K562 (cell line): ENCODE results near the gene CD37. TPM values are rescaled to one million over a fixed set of nuclear protein-coding genes. Genes with fewer than 3 reads are reported as not detected.

Source experiments
- CREB5 ChIP-seq: fragments of 250-450 bp; sonication (Bioruptor Pico); IDR thresholded peaks from 2 replicates; pipeline ENCODE4 v1.5.0; 2020; ENCODE audit warnings: mild to moderate bottlenecking
- HDAC2 ChIP-seq: fragments of 450-650 bp; IDR thresholded peaks from 2 replicates; pipeline ENCODE4 v1.6.1; 2016; ENCODE audit warnings: mild to moderate bottlenecking
- HEY1 ChIP-seq: fragments of 250-450 bp; sonication (Bioruptor Pico); IDR thresholded peaks from 2 replicates; pipeline ENCODE4 v1.5.0; 2020; ENCODE audit warnings: mild to moderate bottlenecking, moderate library complexity, borderline replicate concordance
- HLTF ChIP-seq: fragments of 450-650 bp; IDR thresholded peaks from 2 replicates; pipeline ENCODE4 v1.6.1; 2016
- IRF1 ChIP-seq: sonication (generic); formaldehyde crosslinking; IDR thresholded peaks from 2 replicates; pipeline ENCODE4 v1.8.0; 2022; ENCODE audit warnings: missing genetic modification reagents, mild to moderate bottlenecking, borderline replicate concordance
- LCOR ChIP-seq: sonication (generic); formaldehyde crosslinking; IDR thresholded peaks from 2 replicates; pipeline ENCODE4 v1.8.0; 2022; ENCODE audit warnings: mild to moderate bottlenecking, missing genetic modification reagents
- MCM5 ChIP-seq: fragments of 450-650 bp; IDR thresholded peaks from 2 replicates; pipeline ENCODE4 v1.6.1; 2016; ENCODE audit warnings: low read depth
- MEIS2 ChIP-seq: fragments of 450-650 bp; IDR thresholded peaks from 2 replicates; pipeline ENCODE4 v1.6.1; 2014; ENCODE audit warnings: mild to moderate bottlenecking; ENCODE audit not compliant: partially characterized antibody
- MTF1 ChIP-seq: fragments of 250-450 bp; sonication (Bioruptor Pico); IDR thresholded peaks from 2 replicates; pipeline ENCODE4 v1.9.0; 2021; ENCODE audit warnings: moderate library complexity, mild to moderate bottlenecking, inconsistent platforms, borderline replicate concordance
- NEUROD1 ChIP-seq: fragments of 150-350 bp; IDR thresholded peaks from 2 replicates; pipeline ENCODE4 v1.6.1; 2014; ENCODE audit warnings: borderline replicate concordance, low read length, low read depth; ENCODE audit not compliant: partially characterized antibody
- PHF21A ChIP-seq: fragments of 450-650 bp; IDR thresholded peaks from 2 replicates; pipeline ENCODE4 v1.6.1; 2017; ENCODE audit warnings: low read depth, borderline replicate concordance
- POLR2H ChIP-seq: IDR thresholded peaks from 2 replicates; pipeline ENCODE4 v1.6.1; 2016; ENCODE audit warnings: missing genetic modification characterization, low read depth, mild to moderate bottlenecking, control low read depth, missing compliant biosample characterization, moderate library complexity
- PYGO2 ChIP-seq: fragments of 450-650 bp; IDR thresholded peaks from 2 replicates; pipeline ENCODE4 v1.6.1; 2016; ENCODE audit warnings: mild to moderate bottlenecking, missing genetic modification characterization, moderate library complexity, missing compliant biosample characterization
- RBM34 ChIP-seq: fragments of 200-400 bp; formaldehyde crosslinking; IDR thresholded peaks from 2 replicates; pipeline ENCODE4 v1.6.1; 2018; ENCODE audit warnings: low read length, borderline replicate concordance; ENCODE audit not compliant: insufficient read depth
- RNF219 ChIP-seq: fragments of 250-450 bp; sonication (Bioruptor Pico); IDR thresholded peaks from 2 replicates; pipeline ENCODE4 v1.5.0; 2022; ENCODE audit warnings: mild to moderate bottlenecking
- U2AF1 ChIP-seq: fragments of 200-400 bp; formaldehyde crosslinking; optimal IDR thresholded peaks from 2 replicates; pipeline ENCODE3; 2017; ENCODE audit warnings: mild to moderate bottlenecking, low read depth, low read length, moderate library complexity
- U2AF2 ChIP-seq: fragments of 200-400 bp; formaldehyde crosslinking; optimal IDR thresholded peaks from 2 replicates; pipeline ENCODE3; 2017; ENCODE audit warnings: low read depth, mild to moderate bottlenecking, low read length
- XRCC3 ChIP-seq: fragments of 450-650 bp; IDR thresholded peaks from 2 replicates; pipeline ENCODE4 v1.6.1; 2017; ENCODE audit warnings: mild to moderate bottlenecking, moderate library complexity
- ZBTB12 ChIP-seq: fragments of 250-450 bp; sonication (Bioruptor Pico); IDR thresholded peaks from 2 replicates; pipeline ENCODE4 v1.4.0; 2020
- ZKSCAN8 ChIP-seq: fragments of 200-800 bp; sonication (Bioruptor generic); IDR thresholded peaks from 2 replicates; pipeline ENCODE4 v1.6.1; 2016; ENCODE audit warnings: missing genetic modification characterization, missing compliant biosample characterization
- ZNF212 ChIP-seq: fragments of 450-650 bp; formaldehyde crosslinking; IDR thresholded peaks from 2 replicates; pipeline ENCODE4 v1.4.0; 2020; ENCODE audit warnings: mild to moderate bottlenecking
- ZNF699 ChIP-seq: fragments of 250-450 bp; sonication (Bioruptor Pico); IDR thresholded peaks from 2 replicates; pipeline ENCODE4 v1.8.0; 2021; ENCODE audit warnings: mild to moderate bottlenecking, moderate library complexity; ENCODE audit not compliant: insufficient replicate concordance
- ZNF76 ChIP-seq: fragments of 250-450 bp; sonication (Bioruptor Pico); IDR thresholded peaks from 2 replicates; pipeline ENCODE4 v1.4.0; 2020; ENCODE audit warnings: mild to moderate bottlenecking, moderate library complexity, borderline replicate concordance
- ZNF77 ChIP-seq: fragments of 250-450 bp; sonication (Bioruptor Pico); IDR thresholded peaks from 2 replicates; pipeline ENCODE4 v1.5.0; 2020
- ZNF785 ChIP-seq: fragments of 250-450 bp; sonication (Bioruptor Pico); IDR thresholded peaks from 2 replicates; pipeline ENCODE4 v1.4.0; 2020; ENCODE audit warnings: mild to moderate bottlenecking
- polyA plus RNA-seq, 8 experiments: library from polyadenylated mRNA; depleted of rRNA in 4 of 8; stranded (reverse) in 5 of 8; unstranded in 3 of 8; fragments of >200 nt; fragmentation: Nextera tagmentation in 2 of 8; fragmentation: Illumina TruSeq in 1 of 8; extraction: Ambion mirVana in 2 of 8; extraction: Trizol in 1 of 8; gene quantifications; 2 replicates each; pipeline versions ENCODE4 v1.2.1 to v1.2.3, GENCODE V29; 2011 to 2014; ENCODE audit warnings: inconsistent platforms in 1 of 8, missing spikeins in 1 of 8
- total RNA-seq, 7 experiments: library from RNA; depleted of rRNA in 6 of 7; stranded (reverse); fragments of >200 nt in 6 of 7; fragmentation: Illumina TruSeq in 2 of 7; extraction: Trizol in 2 of 7; gene quantifications; 2 replicates each; pipeline versions ENCODE4 v1.2.1 to v1.2.3, GENCODE V29; 2011 to 2021; ENCODE audit warnings: low replicate concordance in 1 of 7

Gene CD37
- total and polyA plus RNA-seq, 9 of the 15 experiments (the other 6 are each of a cell fraction or from before 2014, with no cell fraction given), result 2.5 to 19.0 (median 7.4) TPM

GRCh38 chr19:49363268-49364082, 28.3 kb downstream of the CD37 start, which contains the start of gene DKKL1 (continued):
- TF ChIP-seq CREB5 (CRISPR knock-in tag) (no peak), HLTF (no peak), U2AF2 (no peak), IRF1 (CRISPR knock-in tag) (no peak), PHF21A (no peak), LCOR (CRISPR knock-in tag) (peak; percentile 59), POLR2H (tag) (no peak), RBM34 (no peak), ZNF77 (CRISPR knock-in tag) (no peak), HDAC2 (peak; percentile 10; the same call in 1 of the 2 replicates), MTF1 (CRISPR knock-in tag) (no peak), ZNF699 (CRISPR knock-in tag) (no peak), ZKSCAN8 (CRISPR knock-in tag) (no peak), ZNF76 (CRISPR knock-in tag) (no peak), ZNF785 (CRISPR knock-in tag) (no peak), NEUROD1 (no peak), MCM5 (no peak), HEY1 (CRISPR knock-in tag) (no peak), ZNF212 (CRISPR knock-in tag) (no peak), U2AF1 (no peak), XRCC3 (no peak), ZBTB12 (CRISPR knock-in tag) (no peak), RNF219 (CRISPR knock-in tag) (no peak), PYGO2 (tag) (no peak), MEIS2 (peak; percentile 90)
